Small intestine (tissue), 7 donors: ENCODE results near the gene ARHGAP15. TPM values are rescaled to one million over a fixed set of nuclear protein-coding genes. Genes with fewer than 3 reads are reported as not detected.

Experiments
- DNase-seq, 2 donors: peaks; one replicate each; pipeline versions ENCODE4 v3.0.0 to v3.0.0-alpha.2; 2013
- FAIRE-seq: peaks from 2 replicates; lab custom pipeline; 2012; peaks lifted over from hg19 to GRCh38; lab: Jason Lieb, UNC
- H3K27ac ChIP-seq, 3 donors: one replicate each; pipeline ENCODE4 v1.5.1; 2013; ENCODE audit warnings: low read length in 2 of 3, mild to moderate bottlenecking in 2 of 3, control low read depth in 1 of 3, inconsistent platforms in 1 of 3, low read depth in 1 of 3, moderate library complexity in 1 of 3
- H3K27me3 ChIP-seq, 3 donors: one replicate each; pipeline ENCODE4 v1.6.1; 2013; ENCODE audit warnings: low read length in 3 of 3, inconsistent platforms in 1 of 3; ENCODE audit not compliant: control insufficient read depth in 3 of 3, insufficient read depth in 3 of 3
- H3K36me3 ChIP-seq, 3 donors: one replicate each; pipeline ENCODE4 v1.6.1; 2013; ENCODE audit warnings: low read length in 3 of 3, inconsistent platforms in 1 of 3, low read depth in 1 of 3, mild to moderate bottlenecking in 1 of 3, moderate library complexity in 1 of 3; ENCODE audit not compliant: control insufficient read depth in 3 of 3, insufficient read depth in 2 of 3
- H3K4me1 ChIP-seq, 3 donors: one replicate each; pipeline ENCODE4 v1.6.1; 2013; ENCODE audit warnings: low read length in 2 of 3, inconsistent platforms in 1 of 3, low read depth in 1 of 3, mild to moderate bottlenecking in 1 of 3, moderate library complexity in 1 of 3; ENCODE audit not compliant: control insufficient read depth in 3 of 3, insufficient read depth in 2 of 3
- H3K4me3 ChIP-seq, 3 donors: one replicate each; pipeline ENCODE4 v1.5.1; 2013; ENCODE audit warnings: low read length in 3 of 3, control low read depth in 1 of 3, inconsistent platforms in 1 of 3, low read depth in 1 of 3, mild to moderate bottlenecking in 1 of 3, moderate library complexity in 1 of 3
- H3K9me3 ChIP-seq, 2 donors: one replicate each; pipeline ENCODE4 v1.6.1; 2013; ENCODE audit warnings: low read depth in 1 of 2, low read length in 1 of 2; ENCODE audit not compliant: control insufficient read depth in 2 of 2, insufficient read depth in 1 of 2
- WGBS, 3 donors: extraction: QIAGEN DNeasy Blood & Tissue Kit; methylation state at CpG; one replicate each; pipeline ENCODE4 v1.1.7; 2013; 5-methylcytosine and 5-hydroxymethylcytosine counted together
- polyA plus RNA-seq, 4 donors: library from polyadenylated mRNA; stranded (reverse) in 3 of 4; unstranded in 1 of 4; fragments of 200-250 nt in 3 of 4; fragments of 120-200 nt in 1 of 4; gene quantifications; one replicate each; pipeline versions ENCODE4 v1.2.1 to v1.2.3, GENCODE V29; 2013
- donor health status: healthy with polysubstance abuse.
- donor health status: control.
- donor health status: control.
- donor health status: Bipolar disorder and iron deficiency.
- donor health status: healthy.

The ARHGAP15 gene
- polyA plus RNA-seq, 4 donors, result 0.67 to 18.2 (median 10.1) TPM

DNA sequence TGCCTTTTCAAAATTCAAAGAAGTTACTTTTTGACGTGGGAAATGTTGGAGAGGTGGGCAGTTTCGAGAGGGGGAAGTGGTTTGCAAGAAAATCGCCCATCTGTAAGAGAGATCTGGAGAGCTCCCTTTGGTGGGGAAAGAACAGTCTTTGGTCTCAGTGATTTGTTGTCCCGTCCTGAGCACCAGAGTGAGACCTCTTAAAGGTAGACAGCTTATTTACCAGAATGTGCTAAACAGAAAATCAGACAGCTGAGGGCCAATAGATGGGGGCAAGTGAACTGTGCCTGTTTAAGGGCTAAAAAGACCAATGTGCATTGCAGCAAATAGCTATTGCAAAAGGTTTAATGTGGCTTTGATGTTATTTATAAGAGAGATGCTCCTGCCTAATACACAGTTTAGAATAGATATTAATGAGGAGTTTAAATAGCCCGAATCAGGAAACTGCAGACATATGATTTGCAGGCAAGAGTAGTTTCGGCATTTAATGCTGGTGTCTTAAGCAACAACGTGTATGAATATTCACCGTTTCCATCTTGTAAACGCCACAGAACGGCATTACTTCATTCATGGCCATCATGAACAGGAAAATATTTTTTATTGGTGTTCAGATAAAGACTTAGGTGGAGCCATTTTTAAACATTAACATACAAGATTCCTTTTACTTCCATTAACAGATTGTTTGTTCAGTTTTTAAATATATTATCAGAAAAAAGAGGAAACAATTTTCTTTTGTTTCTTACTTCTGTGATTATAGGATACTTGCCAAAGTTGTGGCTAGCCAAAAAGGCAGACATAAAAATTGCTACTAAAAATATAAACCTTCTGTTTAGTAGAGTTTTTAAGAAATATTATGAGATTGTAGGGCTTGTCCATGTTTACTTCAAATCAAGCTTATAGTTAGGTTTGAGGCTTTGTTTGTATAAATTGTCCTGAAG, 29.6 kb downstream of the ARHGAP15 start:
- no peak for DNase-seq
- Histone ChIP-seq H3K27me3 (no peaks in the 10 kb centered on the region), H3K36me3 (no peaks in the 10 kb centered on the region), H3K4me3 (no peak overlapping the region), H3K4me1 (no peaks in the 10 kb centered on the region), H3K9me3 (no peaks in the 10 kb centered on the region), H3K27ac (no peak overlapping the region)
- FAIRE-seq, result no peak
- WGBS, 3 donors, result 57 to 69% (median 60%) methylated on average over 10 of the region's 10 CpGs

GRCh38 chr2:143159486-143159840, 30.2 kb downstream of the ARHGAP15 start:
- 44 to 82% (median 57%) methylated on average over 2 of the region's 2 CpGs for WGBS, 3 donors
- no peaks in the 10 kb centered on the region for H3K27me3 ChIP-seq
- no peak overlapping the region for H3K4me3 ChIP-seq
- H3K9me3 ChIP-seq, result no peaks in the 10 kb centered on the region
- no peaks in the 10 kb centered on the region for H3K4me1 ChIP-seq
- FAIRE-seq (no peak), DNase-seq (no peak)
- no peaks in the 10 kb centered on the region for H3K36me3 ChIP-seq
- no peak overlapping the region for H3K27ac ChIP-seq

DNA sequence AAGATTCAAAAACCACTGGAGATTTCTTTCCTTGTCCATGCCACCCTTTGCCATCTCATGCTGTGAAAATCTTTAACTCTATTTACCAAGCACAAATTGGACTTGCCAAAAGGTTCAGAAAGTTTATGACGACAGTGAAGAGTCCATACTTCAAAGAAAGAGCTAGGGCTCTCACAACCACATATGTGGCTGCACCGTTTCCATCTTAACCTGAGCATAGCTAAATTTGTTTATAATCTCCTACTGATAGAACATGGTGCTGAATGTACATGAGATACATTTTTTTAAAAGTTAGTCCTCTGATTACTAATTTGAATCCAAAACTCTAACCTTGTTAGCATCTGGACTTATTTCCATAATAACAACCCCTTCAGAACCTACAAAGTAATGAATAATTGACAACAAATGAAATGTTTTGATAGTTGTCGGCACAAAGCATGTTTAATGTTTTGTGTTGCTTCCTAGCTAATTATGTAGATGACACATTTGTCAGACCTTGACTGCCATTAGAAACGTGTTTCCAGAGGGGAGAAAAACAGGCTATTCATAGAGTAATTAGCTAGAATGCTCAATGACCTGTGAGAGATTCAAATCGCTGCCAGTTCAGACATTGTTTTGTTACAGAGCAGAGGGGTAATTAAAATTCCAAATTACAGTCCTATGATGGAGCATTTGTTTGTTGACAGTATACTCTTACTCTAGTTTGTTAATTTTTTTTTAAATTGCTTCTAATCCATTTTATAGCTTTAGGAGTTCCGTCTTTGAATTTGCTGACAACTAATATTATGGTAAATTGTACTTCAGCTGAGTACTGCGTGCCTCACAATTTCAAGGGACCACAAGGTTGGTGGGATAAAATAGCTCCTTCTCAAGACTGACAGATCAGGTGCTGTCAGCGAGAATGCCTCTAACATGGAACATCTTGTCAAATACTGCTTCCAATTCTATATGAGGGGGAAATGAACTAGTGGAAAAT, 31.8 kb downstream of the ARHGAP15 start:
- no peaks in the 10 kb centered on the region for H3K36me3 ChIP-seq
- H3K27me3 ChIP-seq, result no peaks in the 10 kb centered on the region
- DNase-seq, result no peak
- no peak for FAIRE-seq
- no peak overlapping the region for H3K4me3 ChIP-seq
- WGBS, 3 donors, result 64 to 78% (median 70%) methylated on average over 8 of the region's 8 CpGs
- H3K4me1 ChIP-seq, result no peaks in the 10 kb centered on the region
- no peaks in the 10 kb centered on the region for H3K9me3 ChIP-seq
- no peak overlapping the region for H3K27ac ChIP-seq

GRCh38 chr2:143162123-143162837, 33.1 kb downstream of the ARHGAP15 start:
- FAIRE-seq, result no peak

DNA sequence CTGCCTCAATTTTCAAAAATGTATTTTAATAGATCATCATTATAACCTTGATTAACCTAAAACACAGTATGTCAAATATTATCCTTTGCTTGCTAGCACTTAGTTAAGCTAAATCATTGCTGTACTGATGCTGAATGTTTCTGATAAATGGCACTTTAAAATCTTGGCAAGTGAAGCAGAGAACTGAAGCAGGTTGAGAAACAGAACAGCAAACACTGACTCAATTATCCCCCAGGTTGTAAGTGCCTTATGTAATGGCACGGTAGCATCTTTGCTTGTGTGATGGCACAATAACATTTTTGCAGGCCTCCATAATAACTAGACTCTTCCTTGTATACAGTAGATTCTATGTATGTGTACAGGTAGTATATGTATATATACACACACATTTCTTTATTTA, 33.8 kb downstream of the ARHGAP15 start:
- H3K27me3 ChIP-seq, result no peaks in the 10 kb centered on the region
- no peaks in the 10 kb centered on the region for H3K36me3 ChIP-seq
- no peaks in the 10 kb centered on the region for H3K4me1 ChIP-seq
- no peak overlapping the region for H3K27ac ChIP-seq
- 81 to 93% (median 92%) methylated on average over 1 of the region's 1 CpG for WGBS, 3 donors
- no peaks in the 10 kb centered on the region for H3K9me3 ChIP-seq
- DNase-seq (no peak), FAIRE-seq (no peak)
- H3K4me3 ChIP-seq, result no peak overlapping the region

More at GRCh38 chr2:143162123-143162837, 33.1 kb downstream of the ARHGAP15 start:
- Histone ChIP-seq H3K9me3 (no peaks in the 10 kb centered on the region), H3K4me3 (no peak overlapping the region), H3K27ac (no peak overlapping the region), H3K27me3 (no peaks in the 10 kb centered on the region), H3K4me1 (no peaks in the 10 kb centered on the region), H3K36me3 (no peaks in the 10 kb centered on the region)
- DNase-seq, result peak; percentile 20
- 45 to 58% (median 49%) methylated on average over 12 of the region's 12 CpGs for WGBS, 3 donors

DNA sequence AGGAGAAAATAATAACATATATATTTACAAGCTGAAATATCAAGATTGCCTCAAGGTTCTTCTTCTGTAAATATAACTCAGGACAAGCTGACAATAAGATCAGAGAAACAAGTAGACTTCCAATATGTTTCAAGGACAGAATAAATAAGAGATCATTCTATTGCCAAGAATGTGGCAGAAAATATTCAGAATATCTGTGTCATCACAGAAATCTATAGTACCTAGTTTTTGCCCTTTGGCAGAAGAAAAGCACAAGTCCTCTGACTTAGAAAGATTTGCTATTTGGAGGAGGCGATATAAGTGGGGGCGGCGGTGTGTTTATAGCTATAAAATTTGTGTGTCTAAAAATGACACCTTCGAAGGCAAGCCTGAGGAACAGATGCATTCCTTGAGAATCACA, 34.3 kb downstream of the ARHGAP15 start:
- FAIRE-seq, result no peak
- Histone ChIP-seq H3K36me3 (no peaks in the 10 kb centered on the region), H3K27ac (no peak overlapping the region), H3K27me3 (no peaks in the 10 kb centered on the region), H3K4me3 (no peak overlapping the region), H3K4me1 (no peaks in the 10 kb centered on the region), H3K9me3 (no peaks in the 10 kb centered on the region)
- no peak for DNase-seq
- 88 to 93% (median 89%) methylated on average over 4 of the region's 4 CpGs for whole genome bisulfite sequencing, 3 donors

GRCh38 chr2:143165291-143165690, 36.1 kb downstream of the ARHGAP15 start:
- Histone ChIP-seq H3K27me3 (no peaks in the 10 kb centered on the region), H3K4me1 (no peaks in the 10 kb centered on the region), H3K4me3 (no peak overlapping the region), H3K36me3 (no peaks in the 10 kb centered on the region), H3K27ac (no peak overlapping the region), H3K9me3 (no peaks in the 10 kb centered on the region)
- DNase-seq, result no peak
- 44 to 71% (median 59%) methylated on average over 1 of the region's 1 CpG for WGBS, 3 donors
- FAIRE-seq, result no peak

DNA sequence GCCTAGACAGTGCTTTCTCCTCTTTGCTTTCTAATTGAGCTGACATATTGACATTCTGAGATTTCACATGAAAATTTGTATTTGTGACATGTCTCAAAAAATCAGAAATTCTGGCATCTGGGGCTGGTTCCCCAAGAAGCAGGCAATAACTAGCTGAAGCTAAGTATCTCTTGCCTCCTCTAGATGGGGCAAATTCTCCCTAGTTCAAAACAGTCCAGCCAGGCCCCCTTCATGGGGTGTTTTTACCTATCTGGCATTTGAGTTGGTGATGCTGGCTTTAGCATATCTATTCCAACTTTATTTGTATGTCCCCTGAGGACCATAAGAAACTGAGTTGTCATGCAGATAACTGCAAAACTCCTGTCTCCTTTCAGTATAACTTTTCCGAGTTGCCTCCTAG, 39.9 kb downstream of the ARHGAP15 start:
- no peak overlapping the region for H3K27ac ChIP-seq
- H3K36me3 ChIP-seq, result no peaks in the 10 kb centered on the region
- H3K27me3 ChIP-seq, result no peaks in the 10 kb centered on the region
- no peak for FAIRE-seq
- H3K9me3 ChIP-seq, result no peaks in the 10 kb centered on the region
- 76 to 89% (median 88%) methylated on average over 1 of the region's 1 CpG for WGBS, 3 donors
- DNase-seq, result no peak
- H3K4me1 ChIP-seq, result no peaks in the 10 kb centered on the region
- H3K4me3 ChIP-seq, result no peak overlapping the region
